Measurements from ENCODE around the gene RPL41. TPM values are rescaled to one million over a fixed set of nuclear protein-coding genes. Genes with fewer than 3 reads are reported as not detected.

The RPL41 gene
- total RNA-seq, 1 donor from 2014 or later: 3,805 TPM

- DNase-seq (ENCODE audit: low spot score): no peak
- Histone ChIP-seq H3K9me3 (ENCODE audit: low read depth) (no peaks in the 10 kb centered on the region), H4K20me1 (ENCODE audit: low read depth) (peaks cover 58% of the 10 kb centered on the region), H3K4me3 (peak overlapping the region; percentile 73), H3K4me2 (peak overlapping the region; percentile 90), H3K27ac (no peak overlapping the region), H3K4me1 (peaks cover 49% of the 10 kb centered on the region), H3K36me3 (no peaks in the 10 kb centered on the region), H2AFZ (replicated peaks) (no peak overlapping the region), H3K79me2 (ENCODE audit: low read depth) (peaks cover 30% of the 10 kb centered on the region), H3K27me3 (no peaks in the 10 kb centered on the region), H3F3A (ENCODE audit: low read depth) (peaks cover 78% of the 10 kb centered on the region), H3K9ac (peak overlapping the region; percentile 90)
- peaks cover 70% of the 10 kb centered on the region for H3K4me1 Mint-ChIP-seq
- no peaks in the 10 kb centered on the region for H3K9me3 Mint-ChIP-seq
- peaks cover 33% of the 10 kb centered on the region for H3K27me3 Mint-ChIP-seq (ENCODE audit: insufficient read depth, low read depth)
- H3K36me3 Mint-ChIP-seq: peaks cover 59% of the 10 kb centered on the region
- TF ChIP-seq EZH2phosphoT487 (IDR thresholded peaks at IDR 0.05) (no peak), EZH2 (IDR thresholded peaks at IDR 0.05) (no peak), CTCF (IDR thresholded peaks at IDR 0.05) (no peak)
- H3K27ac Mint-ChIP-seq: peak overlapping the region; percentile 100
- peak overlapping the region; percentile 99 for H3K4me3 Mint-ChIP-seq
Measured at GRCh38 chr12:56159482-56160192, 43.2 kb downstream of the RPL41 start.

GRCh38 chr12:56160193-56160763 lies 43.8 kb downstream of the RPL41 start:
- Histone ChIP-seq H3K9me3 (ENCODE audit: low read depth) (no peaks in the 10 kb centered on the region), H3K9ac (no peak overlapping the region), H3K27ac (peak overlapping the region; percentile 77), H3K36me3 (no peaks in the 10 kb centered on the region), H3K4me2 (peak overlapping the region; percentile 90), H3K79me2 (ENCODE audit: low read depth) (peaks cover 30% of the 10 kb centered on the region), H2AFZ (replicated peaks) (no peak overlapping the region), H3K4me1 (peaks cover 49% of the 10 kb centered on the region), H3F3A (ENCODE audit: low read depth) (peaks cover 82% of the 10 kb centered on the region), H3K27me3 (no peaks in the 10 kb centered on the region), H3K4me3 (peak overlapping the region; percentile 73), H4K20me1 (ENCODE audit: low read depth) (peaks cover 58% of the 10 kb centered on the region)
- Mint-ChIP-seq H3K9me3 (no peaks in the 10 kb centered on the region), H3K4me3 (peak overlapping the region; percentile 99), H3K27ac (peak overlapping the region; percentile 100), H3K36me3 (peaks cover 57% of the 10 kb centered on the region), H3K4me1 (peaks cover 64% of the 10 kb centered on the region), H3K27me3 (ENCODE audit: insufficient read depth, low read depth) (peaks cover 33% of the 10 kb centered on the region)
- DNase-seq (ENCODE audit: low spot score): no peak
- TF ChIP-seq EZH2 (IDR thresholded peaks at IDR 0.05): no peak
- no peak for TF ChIP-seq CTCF (IDR thresholded peaks at IDR 0.05)
- no peak for TF ChIP-seq EZH2phosphoT487 (IDR thresholded peaks at IDR 0.05)

- no peak overlapping the region for H3K9ac ChIP-seq
- H3K27ac ChIP-seq: peak overlapping the region; percentile 77
- H3K9me3 ChIP-seq (ENCODE audit: low read depth): no peaks in the 10 kb centered on the region
- H4K20me1 ChIP-seq (ENCODE audit: low read depth): peaks cover 63% of the 10 kb centered on the region
- peak overlapping the region; percentile 87 for H3K27ac Mint-ChIP-seq
- H3K4me2 ChIP-seq: peak overlapping the region; percentile 90
- no peaks in the 10 kb centered on the region for H3K9me3 Mint-ChIP-seq
- peak; percentile 12 for DNase-seq (ENCODE audit: low spot score)
- H3K4me3 Mint-ChIP-seq: peak overlapping the region; percentile 99
- H3K36me3 Mint-ChIP-seq: peaks cover 56% of the 10 kb centered on the region
- H2AFZ ChIP-seq (replicated peaks): no peak overlapping the region
- H3K79me2 ChIP-seq (ENCODE audit: low read depth): peaks cover 30% of the 10 kb centered on the region
- H3F3A ChIP-seq (ENCODE audit: low read depth): peaks cover 83% of the 10 kb centered on the region
- peak overlapping the region; percentile 73 for H3K4me3 ChIP-seq
- H3K27me3 ChIP-seq: no peaks in the 10 kb centered on the region
- TF ChIP-seq CTCF (IDR thresholded peaks at IDR 0.05): no peak
- TF ChIP-seq EZH2phosphoT487 (IDR thresholded peaks at IDR 0.05): no peak
- no peak for TF ChIP-seq EZH2 (IDR thresholded peaks at IDR 0.05)
- H3K27me3 Mint-ChIP-seq (ENCODE audit: insufficient read depth, low read depth): peaks cover 33% of the 10 kb centered on the region
- H3K4me1 ChIP-seq: peaks cover 49% of the 10 kb centered on the region
- H3K4me1 Mint-ChIP-seq: peaks cover 60% of the 10 kb centered on the region
- peaks cover under 1% of the 10 kb centered on the region for H3K36me3 ChIP-seq
Measured at GRCh38 chr12:56160894-56161689, 44.7 kb downstream of the RPL41 start.

All from neural progenitor cell (in vitro differentiated cells).